GM19238 (cell line): Measurements from ENCODE around the gene TNFAIP8.

Experiments
- DNase-seq: peaks from one replicate; pipeline ENCODE4 v3.0.0; 2011; ENCODE audit warnings: low spot score; ENCODE audit not compliant: insufficient read length

Gene TNFAIP8

DNA sequence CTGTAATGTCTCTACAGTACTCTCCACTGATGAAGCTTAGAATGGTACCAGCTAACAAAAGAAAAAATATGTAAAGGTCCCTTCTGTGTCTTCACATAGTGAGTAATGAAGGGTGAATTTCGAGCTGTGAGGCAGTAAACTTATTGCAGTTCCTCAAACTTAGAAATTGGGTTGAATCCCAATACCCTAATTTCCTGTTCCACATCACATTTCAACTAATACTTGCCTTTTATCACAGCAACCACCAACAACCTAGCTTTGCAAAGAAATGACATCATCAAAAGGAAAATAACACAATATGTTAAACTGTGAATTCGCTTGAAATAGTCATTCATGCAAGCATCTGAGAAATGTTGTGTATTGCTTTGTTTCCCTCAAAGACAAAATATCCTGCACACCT lies 9.4 kb upstream of the TNFAIP8 start:
- no peak for DNase-seq

DNA sequence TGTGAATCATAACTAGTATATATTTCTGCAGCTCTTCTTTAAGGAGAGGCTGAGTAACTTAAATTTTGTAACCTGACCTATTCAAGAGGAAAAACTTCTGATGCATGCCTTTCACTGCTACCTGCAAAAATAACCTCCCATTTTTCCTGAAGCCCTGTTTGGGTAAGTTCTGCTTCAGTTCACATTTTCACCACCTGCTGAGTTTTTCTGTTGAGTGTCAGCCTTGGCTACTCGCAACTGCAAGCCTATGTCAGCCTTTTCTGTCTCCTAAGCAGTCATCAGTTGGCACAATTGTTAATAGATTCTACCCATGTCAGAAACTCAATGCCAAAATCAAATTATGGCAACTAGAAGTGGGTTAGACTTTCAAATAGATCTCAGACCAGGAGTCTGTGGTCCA lies 8.2 kb upstream of the TNFAIP8 start:
- DNase-seq = no peak

DNA sequence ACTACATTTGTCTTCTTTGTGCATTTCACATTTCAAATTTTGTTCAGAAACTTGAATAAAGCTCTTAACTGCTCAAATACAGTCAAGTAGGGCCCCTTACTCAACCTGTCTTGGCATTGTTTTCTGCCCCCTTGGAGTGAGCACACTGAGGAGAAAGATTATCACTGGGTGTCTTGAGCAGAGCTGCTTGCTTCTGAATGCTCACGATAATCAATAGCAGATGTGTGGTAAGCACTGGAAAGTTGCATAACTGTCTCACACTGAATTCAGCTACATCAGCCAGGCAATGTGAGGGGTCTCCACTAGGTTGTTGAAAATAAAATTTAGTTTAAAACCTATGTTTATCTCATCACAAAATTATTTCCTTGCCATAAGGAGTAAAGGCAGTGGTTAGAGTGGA lies 7.8 kb upstream of the TNFAIP8 start:
- DNase-seq = no peak

DNA sequence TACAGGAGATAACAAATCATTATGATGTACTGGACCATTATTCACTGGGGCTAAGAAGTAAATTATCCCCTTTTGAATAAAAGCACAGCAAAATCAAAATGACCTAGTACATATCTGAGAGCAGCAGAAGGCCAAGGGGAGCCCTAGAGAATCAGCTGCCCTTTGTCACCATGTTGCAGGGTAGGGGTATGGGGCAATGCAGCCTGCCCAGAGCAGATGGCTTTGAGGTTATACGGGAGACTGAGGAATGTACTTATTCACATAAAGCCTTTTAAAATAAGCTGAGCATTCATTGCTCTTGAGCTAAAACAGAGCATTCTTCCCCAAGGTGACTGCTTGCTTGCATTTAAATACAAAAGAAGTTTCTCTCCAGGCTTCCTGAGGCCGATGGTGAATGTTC lies 2.6 kb upstream of the TNFAIP8 start:
- no peak for DNase-seq

DNA sequence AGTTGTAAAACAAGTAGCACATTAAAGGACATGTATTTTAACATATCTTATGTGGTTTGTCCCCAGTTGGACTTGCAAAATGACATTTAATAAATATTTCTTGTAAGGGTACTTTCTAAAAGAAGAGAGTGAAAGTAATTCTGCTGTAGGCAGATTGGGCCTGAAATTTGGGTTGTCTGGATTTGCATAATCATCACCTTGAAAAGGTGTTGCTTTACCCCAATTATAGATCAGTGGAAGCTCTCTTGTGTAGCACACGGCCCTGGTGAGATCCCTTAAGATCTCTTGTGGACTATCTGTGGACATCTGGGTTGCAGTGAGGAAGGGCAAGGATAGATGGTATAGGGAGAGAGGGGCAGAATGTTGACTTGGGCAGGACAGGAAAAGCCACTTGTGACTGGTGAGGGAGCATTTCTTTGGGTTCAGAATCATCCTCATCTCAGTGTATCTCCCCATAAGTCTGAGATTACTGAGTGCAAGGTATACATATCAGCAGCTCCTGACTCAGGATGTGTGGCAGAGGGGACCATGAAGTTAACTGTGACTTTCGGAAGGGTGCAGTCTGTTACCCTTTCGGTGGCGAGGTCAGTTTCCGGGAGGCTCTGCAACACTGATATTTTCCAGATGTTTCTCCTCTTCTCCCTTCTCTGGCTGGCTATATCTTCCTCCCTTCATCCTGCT lies 2.0 kb upstream of the TNFAIP8 start:
- no peak for DNase-seq

DNA sequence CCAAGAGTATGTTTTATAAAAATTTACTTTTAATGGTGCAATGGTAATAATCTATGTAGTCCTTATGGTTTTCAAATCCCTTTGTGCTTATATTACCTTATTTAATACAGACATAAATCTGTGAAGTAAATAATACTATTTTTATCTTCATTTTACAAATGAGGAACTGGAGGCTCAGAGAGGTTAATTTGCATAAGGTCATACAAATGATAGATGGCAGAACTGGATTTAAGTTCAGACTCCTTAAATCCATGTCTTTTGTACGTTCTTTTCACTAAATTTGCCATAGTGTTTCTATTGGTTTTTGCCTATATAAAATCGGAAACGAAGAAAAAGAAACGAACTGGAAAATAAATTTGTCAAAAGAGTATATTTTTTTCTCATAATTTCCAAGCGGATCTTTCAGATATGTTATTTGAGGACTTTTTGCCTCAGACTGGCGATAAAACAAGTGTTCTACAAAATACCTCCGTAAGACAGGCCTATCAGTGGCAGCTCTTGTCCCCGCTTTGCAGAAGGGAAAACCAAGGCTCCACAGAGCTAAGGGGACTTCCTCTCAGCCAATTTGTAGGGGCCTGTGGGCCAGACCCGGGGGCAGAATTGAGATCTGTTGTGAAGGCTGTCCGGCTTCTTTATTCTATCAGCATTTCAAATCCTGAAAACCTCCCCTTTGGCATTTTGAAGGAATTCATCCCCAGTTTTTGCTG lies 1.1 kb upstream of the TNFAIP8 start:
- no peak for DNase-seq

DNA sequence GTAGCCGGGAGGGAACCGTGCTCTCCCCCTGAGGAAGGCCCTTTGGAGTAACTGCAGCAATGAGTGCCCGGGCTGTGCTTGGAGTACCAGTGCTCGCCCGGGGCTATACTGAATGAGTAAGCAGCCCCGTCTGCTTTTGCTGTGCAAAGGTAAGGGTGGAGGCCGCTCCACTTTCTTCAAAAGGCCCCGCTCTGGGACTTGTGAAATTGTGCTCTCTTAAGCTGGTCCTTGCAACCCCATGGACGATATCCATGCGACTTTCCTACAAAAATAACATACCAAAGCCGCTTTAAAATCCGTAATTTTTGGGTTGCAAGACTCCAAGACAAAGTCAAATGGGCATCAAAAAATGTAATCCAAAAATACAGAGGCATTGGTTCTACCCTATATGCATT lies 578 bp upstream of the TNFAIP8 start:
- no peak for DNase-seq

DNA sequence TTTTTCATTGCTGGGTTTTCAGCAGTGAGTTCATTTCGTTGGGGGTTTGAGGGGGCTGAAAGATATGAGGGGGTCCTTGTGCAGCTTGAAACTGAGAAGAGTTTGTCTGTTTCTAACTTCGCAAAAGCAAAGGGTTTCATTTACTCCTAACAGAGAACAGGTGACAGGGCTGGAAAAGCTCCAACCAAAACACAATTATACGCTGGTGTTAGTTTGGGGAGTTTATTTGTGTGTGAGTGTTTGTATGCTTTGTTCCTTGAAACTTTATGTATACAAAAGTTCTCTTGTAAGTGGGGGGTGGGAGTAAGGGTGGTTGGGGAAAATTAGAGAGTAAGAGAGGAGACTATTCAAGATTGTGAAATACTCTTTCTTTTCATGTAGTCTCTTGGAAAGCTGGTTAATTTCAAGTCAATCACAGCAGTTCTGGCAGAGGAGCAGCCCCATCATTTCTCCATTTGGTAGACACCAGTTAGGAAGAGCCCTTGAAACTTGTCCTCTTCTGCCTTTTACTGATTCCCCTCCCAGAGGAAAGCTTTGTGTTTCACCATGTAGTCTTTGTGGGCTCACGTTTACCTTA lies 881 bp downstream of the TNFAIP8 start:
- no peak for DNase-seq

DNA sequence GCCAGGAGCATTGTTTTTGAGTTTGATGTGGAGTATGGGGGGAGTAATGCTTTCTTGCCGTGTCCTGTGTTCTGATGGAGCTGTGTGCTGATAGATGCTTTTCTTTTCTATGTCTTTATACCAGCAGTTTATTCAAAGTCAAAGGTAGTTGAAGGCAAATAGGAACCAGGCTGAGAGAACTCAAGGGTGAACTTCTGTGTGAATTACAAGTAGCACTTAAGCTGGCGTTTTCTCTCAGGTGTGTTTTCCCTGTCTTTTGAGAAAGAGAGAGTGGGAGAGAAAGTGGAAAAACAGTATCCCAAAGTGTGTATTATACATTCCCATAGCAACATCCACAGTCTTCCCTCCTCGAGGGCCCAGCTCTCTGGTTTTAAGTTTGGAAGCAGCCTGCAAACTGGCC lies 1.5 kb downstream of the TNFAIP8 start:
- DNase-seq = no peak

DNA sequence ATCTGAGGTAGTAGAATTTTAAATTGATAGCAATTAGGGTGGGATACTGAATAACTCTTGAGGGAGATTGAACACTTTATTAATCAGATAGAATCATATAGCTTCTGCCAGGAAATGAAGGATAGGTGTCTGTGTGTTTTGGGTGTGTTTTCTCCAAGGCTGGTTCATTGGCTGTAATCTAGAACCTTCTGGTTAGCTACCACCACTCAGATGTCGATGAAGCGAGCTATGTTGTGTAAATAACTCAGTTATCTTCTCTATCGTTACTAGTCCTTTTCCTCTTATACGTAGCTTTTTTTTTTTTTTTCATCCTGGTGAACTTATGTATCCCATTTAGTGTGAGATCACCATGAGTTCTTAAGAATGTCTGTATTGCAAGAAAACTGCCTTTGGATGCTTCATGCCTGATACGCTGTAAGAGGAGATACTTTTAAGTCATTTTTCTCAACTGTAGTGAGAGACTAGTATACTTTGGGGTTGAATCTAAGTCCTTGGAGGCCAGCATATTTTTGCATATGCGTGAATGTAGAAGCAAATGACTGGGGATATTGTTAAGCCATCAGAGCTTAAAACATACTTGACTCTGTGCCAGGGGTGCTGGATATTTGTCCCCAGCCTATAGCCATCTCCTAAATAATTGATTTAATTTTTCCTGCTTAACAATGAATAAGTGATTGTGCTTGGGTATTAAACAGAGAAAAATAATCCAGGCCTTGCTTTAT lies 2.1 kb downstream of the TNFAIP8 start:
- DNase-seq = no peak

DNA sequence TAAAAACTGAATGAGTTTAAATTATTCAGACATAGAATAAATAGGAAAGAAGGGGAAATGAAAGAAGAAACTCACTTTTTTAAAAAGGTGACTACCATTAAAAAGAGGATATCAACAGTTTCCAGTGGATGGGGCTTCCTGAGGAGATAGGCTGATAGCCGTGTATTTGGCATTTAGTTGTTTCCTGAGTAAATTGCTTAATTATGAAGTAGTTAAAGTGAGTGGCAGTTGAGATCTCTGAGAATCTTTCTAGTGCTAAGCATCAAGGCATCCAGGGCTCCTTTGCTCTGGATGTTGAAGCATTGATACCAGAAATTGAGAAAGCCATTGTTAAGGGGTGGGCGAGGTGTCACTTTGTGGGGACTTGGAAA lies 2.7 kb downstream of the TNFAIP8 start:
- DNase-seq = no peak

DNA sequence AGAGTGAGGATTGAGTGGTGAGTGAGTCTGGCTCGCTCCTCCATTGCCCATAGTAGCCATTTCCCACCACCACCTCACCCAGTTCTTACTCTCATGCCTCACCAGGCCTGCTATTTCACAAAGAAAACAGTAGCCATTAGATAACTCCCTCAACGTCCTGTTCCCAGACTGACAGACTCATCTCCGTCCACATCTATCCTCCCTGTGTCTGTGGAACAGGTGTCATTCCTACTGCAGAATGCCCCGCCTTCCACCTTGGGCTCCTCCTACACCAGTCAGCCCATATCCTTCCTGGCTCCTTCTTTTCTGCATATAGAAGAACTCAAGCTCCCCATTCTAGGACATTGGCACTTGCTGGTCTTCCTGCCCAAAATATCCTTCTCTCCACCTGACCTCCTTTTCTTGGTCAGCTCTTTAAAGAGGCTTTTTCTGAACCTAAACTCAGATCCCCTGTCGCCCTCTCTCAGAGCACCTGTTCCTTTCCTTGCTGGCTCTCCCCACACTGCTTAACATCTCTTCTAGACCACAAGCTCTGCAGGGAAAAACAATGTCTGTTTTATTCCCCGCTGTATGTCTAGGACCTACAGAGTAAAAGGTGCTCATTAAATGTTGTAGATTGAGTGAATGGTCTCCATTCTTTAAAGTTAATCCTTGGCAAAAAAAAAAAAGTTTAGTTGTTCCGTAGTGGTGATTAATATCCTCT lies 3.2 kb downstream of the TNFAIP8 start:
- DNase-seq = no peak

DNA sequence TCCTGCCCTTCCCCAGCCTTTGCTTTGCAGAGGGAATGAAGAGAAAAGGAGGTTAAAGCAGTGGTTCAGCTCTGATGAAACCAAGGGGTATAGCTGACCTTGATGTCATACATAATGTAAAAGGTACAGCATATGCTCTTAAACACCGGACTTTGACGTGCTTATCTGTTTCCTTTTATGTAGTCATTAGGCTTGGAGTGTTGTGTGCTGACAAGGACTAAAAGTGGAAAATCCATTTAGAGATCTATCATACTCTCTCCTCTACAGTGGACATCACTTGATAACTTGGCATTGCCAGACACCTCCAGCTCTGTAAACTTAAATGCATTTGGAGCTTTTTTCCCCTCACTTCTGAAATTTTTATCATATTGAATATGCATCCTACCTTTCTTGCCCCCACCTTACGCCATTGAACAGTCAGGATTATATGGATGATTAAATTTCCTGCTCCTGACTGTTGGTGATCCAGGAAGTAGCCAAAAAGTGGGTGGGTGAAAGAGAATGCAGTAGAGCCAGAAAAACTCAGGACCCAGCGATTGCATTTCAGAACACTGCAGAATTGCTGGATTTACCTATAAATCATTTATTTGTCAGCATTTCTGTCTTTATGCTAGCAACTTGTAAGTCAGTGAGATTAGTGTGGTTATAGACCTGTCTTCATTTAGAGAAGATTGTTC lies 4.1 kb downstream of the TNFAIP8 start:
- no peak for DNase-seq

DNA sequence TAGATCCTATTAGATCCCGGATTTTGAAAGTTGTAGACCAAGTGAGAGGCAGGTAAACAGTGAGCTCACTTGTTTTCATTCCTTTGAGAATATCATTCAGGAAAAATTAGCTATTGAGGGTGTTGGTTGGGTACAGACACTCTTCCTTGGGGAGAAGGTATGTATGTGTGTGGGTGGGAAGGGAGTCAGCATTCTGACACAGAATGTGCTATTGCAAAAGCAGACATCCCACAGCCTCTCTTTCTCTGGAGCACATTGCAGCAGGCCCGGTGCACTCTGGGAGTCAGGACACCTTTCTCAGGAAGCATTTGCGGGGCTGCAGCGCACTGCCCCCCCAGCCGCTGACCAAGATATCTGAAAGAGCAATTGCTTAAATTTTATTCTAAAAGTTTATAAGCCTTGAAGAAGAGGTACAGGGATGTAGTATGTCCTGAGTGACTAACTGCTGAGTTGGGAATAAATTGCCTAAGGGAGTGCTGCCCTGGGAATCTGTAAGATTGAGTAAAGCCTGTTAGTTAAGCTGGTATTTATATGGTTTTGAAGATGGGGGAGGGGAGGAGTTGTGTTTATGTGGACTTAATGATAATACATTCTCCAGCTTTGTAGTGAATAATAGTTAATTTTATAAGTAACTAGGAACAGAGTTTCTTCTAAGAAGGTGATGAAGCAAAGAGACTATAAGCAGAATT lies 5.2 kb downstream of the TNFAIP8 start:
- no peak for DNase-seq

DNA sequence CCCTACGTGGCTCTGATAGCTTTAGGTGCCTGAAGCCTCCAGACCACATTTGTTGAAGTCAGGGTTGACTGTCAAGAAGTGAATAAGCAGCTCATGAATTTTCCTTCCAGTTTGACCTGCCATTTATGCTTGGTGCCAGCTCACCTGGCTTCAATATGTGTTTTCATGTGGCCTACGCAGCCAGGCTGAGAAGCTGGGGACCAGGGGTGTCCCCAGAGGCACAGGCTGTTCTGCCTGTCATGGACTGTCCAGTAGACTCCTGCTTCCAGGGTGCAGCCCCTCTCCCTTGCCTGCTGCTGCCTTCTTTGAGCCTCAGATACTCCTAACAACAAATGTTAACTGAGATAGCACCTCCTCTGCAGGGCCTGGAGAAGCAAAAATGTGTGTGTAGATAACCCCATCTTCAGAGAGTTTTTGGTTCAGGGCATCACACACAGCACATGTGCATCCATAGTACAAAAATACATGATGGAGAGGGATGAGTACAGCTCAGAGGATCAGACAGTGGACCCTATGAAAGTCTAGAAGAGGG lies 5.8 kb downstream of the TNFAIP8 start:
- no peak for DNase-seq

DNA sequence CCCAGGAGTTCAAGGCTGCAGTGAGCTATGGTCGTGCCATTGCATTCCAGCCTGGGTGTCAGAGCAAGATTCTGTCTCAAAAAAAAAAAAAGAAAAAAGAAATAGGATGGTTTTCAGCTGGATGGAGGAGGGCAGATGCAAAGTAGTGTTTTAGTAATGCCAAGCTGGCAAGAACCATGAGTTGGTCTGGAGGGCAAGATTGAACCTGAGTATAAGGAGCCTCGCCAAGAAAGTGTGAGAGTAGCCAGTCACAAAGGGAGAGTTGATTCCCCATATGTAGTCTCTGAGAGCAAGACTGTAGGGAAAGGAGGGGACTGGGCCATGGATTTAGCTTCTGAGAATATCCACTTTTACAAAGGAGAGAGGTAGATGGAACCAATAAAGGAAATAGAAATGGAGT lies 6.9 kb downstream of the TNFAIP8 start:
- DNase-seq = no peak

DNA sequence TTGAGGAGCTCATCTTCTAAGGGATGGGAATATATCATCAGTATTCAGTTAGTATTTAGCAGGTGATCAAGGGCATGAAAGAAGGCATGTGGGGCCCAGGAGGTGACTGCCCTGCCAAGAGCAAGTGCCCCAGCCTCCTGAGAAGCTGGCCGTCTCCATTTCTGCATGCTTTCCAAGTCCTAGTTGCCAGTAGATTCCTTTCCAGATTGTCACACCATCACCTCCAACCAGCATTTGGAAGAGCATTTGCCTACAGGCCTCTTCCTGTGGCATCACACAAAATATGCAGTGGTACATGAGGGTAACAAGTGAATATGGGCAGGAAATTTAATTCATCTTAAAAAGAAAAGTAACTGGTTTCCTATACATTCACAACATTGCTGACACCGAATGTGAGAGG lies 7.5 kb downstream of the TNFAIP8 start:
- no peak for DNase-seq

DNA sequence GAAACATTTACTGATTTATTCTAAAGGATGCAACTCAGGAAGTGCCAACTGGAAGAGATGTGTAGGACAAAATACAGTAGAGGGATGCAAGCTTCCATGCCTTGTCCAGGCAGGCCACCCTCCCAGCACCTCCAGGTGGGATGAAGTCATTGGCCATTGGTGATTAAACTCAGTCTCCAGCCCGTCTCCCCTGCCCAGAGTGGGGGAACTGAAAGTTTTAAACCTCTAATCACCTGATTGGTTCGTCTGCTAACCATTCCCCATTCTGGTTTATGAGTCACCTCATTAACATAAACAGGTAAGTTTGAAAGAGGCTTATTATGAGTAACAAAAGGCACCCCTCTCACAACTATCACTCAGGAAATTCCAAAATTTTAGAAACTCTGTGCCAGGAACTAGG lies 8.1 kb downstream of the TNFAIP8 start:
- DNase-seq = no peak

DNA sequence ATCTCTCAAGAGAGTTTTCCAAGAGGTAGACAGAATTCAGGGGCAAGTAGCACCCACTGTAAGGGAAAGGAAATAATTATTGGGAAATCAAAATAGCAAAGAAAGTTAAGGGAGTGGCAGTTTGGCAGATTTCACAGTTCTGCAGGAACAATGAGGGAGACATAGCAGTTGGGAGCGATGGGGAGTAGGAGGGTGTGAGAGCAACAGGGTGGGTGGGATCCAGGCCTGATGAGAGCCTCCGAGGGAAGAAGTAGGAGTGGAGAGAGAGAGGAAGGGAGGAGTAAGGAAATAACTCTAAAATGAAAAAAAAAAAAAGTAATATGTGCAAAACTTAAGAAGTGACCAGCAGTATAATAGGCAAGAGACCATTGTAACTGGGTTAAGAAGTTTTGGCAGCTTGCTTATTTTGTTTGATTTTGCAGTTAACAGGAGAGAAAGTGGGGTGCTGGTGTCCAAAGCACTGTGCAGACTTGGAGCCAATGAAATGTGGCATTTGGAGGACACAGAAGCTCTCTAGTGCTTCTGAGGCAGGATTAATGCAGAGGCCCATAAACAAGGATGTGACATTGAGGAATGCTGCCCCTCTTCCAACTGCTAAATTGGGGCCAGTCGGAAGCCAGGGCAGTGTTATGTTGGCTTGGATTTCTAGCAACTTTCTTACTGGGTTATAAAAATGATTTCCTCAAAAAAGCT lies 10.2 kb downstream of the TNFAIP8 start:
- no peak for DNase-seq

DNA sequence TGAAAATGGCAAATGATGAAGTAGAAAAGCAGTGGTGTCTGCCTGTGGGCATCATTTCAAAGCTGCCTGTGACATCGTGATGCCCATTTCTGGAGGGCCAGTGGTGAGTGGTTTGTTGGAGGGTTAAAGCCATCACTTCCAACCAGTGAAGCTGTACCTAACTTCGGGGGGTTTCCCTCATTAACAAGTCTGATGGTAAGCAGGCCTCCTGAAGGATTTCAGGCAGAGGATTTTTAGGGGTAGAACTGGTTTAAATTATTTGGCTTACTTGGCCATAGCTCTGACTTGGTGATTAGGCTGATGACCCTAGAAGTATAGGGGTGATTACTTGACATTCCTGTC lies 10.7 kb downstream of the TNFAIP8 start:
- DNase-seq = no peak
